ENCODE data around the gene LSM4. TPM values are rescaled to one million over a fixed set of nuclear protein-coding genes. Genes with fewer than 3 reads are reported as not detected.
A peak's percentile ranks its signal among the peaks of the same experiment; 100 is the strongest.

Gene LSM4
- total and polyA plus RNA-seq, 10 donors, result 55.8 to 192 (median 80.2) TPM

DNA sequence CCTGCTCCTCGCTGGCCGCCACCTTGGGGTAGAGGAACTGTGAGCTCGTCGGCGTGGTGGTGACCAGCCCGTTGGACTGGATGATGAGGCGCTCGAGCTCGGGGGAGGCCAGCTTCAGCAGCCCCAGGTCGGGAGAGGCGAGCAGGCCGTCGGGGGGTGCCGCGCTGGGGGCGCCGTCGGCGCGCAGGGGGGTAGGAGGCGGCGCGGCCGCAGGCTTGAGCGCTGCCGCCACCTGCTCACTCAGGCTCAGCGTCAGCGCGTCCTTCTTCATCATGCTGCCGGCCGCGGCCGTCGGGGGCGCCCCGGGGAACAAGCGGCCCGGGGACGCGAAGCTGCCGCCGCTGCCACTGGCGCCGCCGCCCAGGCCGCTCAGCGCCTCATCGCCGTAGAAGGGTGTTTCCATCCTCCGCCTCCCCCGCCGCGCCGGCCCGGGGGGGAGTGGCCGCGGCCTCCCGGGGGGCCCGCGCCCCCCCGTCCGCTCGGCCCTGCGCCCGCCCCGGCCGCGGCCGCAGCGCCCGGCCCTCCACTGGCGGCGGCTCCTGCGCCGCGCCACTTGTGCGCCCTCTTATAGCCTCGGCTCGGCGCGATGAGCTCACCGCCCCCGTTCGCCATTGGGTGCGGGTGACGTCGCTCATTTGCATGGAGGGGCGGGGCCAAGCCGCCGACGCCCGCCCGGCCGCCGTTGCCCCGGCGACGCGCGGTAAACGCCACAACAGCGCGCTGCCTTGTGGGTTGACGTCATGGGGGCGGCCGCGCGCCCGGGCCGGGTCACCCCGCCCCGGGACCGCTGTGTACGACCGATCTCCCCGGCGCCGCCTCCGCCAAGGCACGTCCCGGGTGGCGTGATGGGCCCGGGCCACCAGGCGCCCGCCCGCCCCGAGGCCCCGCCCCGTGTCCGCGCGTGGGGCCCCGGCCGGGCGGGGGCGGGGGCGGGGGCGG is 41.5 kb downstream of the LSM4 start, which contains the start of gene JUND:
Gene JUND (minus strand): TSS at position 541 of the 939 bp plus-strand sequence. CDS start 138 bp downstream, at position 403.
- H3K9me3 ChIP-seq, result no peaks in the 10 kb centered on the region
- peaks cover 0 to 28% (median 12%) of the 10 kb centered on the region in 6 donors for H3K36me3 ChIP-seq
- H3K27me3 ChIP-seq (replicated peaks in 1 of 7), result no peaks in the 10 kb centered on the region
- intact Hi-C loops (cut with DNase I; ENCODE audit: low total_unique reads), result no loop called here
- TF ChIP-seq, protein P1, sequence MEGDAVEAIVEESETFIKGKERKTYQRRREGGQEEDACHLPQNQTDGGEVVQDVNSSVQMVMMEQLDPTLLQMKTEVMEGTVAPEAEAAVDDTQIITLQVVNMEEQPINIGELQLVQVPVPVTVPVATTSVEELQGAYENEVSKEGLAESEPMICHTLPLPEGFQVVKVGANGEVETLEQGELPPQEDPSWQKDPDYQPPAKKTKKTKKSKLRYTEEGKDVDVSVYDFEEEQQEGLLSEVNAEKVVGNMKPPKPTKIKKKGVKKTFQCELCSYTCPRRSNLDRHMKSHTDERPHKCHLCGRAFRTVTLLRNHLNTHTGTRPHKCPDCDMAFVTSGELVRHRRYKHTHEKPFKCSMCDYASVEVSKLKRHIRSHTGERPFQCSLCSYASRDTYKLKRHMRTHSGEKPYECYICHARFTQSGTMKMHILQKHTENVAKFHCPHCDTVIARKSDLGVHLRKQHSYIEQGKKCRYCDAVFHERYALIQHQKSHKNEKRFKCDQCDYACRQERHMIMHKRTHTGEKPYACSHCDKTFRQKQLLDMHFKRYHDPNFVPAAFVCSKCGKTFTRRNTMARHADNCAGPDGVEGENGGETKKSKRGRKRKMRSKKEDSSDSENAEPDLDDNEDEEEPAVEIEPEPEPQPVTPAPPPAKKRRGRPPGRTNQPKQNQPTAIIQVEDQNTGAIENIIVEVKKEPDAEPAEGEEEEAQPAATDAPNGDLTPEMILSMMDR (IDR thresholded peaks at IDR 0.05 in 8 of 11, conservative IDR thresholded peaks at IDR 0.05 in 3 of 11), result peak in 3 of 11 experiments; percentile 0 to 43 (median 9)
- peak; percentile 99 to 100 (median 99) for TF ChIP-seq POLR2AphosphoS5 (IDR thresholded peaks at IDR 0.05)
- TF ChIP-seq POLR2A (IDR thresholded peaks at IDR 0.05), result peak in 2 of 3 donors; percentile 96 to 97
- peak; percentile 99 for DNase-seq
- peak within 1 kb of the TSS; percentile 49 to 94 (median 83) for H3K4me3 ChIP-seq
- H3K4me1 ChIP-seq, result peaks cover 34 to 70% (median 56%) of the 10 kb centered on the region in 6 donors
- 1 to 2% (median 1%) methylated on average over 36 to 138 of the region's 138 CpGs for WGBS, 5 donors
- H3K27ac ChIP-seq, result peak within 1 kb of the TSS; percentile 98 to 100 (median 100)

DNA sequence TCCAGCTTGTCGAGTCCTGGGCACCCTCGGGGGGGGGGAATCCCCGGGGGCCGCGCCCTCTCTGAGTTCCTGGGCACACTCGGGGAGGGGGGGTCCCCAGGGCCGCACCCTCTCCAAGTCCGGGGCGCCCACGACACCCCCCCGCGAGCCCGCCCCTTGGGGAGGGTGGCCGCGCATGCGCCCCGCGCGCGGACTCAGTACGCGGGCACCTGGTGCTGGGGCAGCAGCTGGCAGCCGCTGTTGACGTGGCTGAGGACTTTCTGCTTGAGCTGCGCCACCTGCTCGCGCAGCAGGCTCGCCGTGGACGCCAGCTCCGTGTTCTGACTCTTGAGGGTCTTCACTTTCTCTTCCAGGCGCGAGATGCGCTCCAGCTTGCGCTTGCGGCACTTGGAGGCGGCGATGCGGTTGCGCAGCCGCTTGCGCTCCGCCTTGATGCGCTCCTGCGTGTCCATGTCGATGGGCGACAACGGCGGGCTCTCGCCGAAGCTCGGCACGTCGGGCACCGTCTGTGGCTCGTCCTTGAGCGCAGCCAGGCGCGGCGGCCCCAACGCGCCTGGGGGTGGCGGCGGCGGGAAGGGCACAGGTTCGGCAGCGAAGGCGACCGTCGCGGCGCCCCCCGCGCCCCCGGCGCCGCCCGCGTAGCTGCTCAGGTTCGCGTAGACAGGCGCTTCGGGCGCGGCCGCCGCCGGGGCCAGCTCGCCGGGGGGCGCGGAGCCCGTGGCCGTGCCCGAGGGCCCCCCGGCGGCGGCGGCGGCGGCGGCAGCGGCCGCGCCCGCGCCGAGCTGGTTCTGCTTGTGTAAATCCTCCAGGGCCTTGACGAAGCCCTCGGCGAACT is 42.4 kb downstream of the LSM4 start:
- Histone ChIP-seq H3K4me1 (peaks cover 37 to 76% (median 63%) of the 10 kb centered on the region in 6 donors), H3K27ac (peak overlapping the region; percentile 98 to 100 (median 100)), H3K9me3 (no peaks in the 10 kb centered on the region), H3K4me3 (peak overlapping the region; percentile 49 to 94 (median 83)), H3K27me3 (replicated peaks in 1 of 7) (no peaks in the 10 kb centered on the region), H3K36me3 (peaks cover 0 to 37% (median 15%) of the 10 kb centered on the region in 6 donors)
- intact Hi-C loops (cut with DNase I; ENCODE audit: low total_unique reads), result no loop called here
- 0 to 2% (median 1%) methylated on average over 29 to 111 of the region's 111 CpGs for WGBS, 5 donors
- TF ChIP-seq, protein P1 (IDR thresholded peaks at IDR 0.05 in 8 of 11, conservative IDR thresholded peaks at IDR 0.05 in 3 of 11), result peak in 2 of 11 experiments; percentile 19 to 37
- TF ChIP-seq POLR2A (IDR thresholded peaks at IDR 0.05) (peak; percentile 75 to 95 (median 92)), POLR2AphosphoS5 (IDR thresholded peaks at IDR 0.05) (peak; percentile 99 to 100 (median 100))
- DNase-seq, result peak; percentile 98

DNA sequence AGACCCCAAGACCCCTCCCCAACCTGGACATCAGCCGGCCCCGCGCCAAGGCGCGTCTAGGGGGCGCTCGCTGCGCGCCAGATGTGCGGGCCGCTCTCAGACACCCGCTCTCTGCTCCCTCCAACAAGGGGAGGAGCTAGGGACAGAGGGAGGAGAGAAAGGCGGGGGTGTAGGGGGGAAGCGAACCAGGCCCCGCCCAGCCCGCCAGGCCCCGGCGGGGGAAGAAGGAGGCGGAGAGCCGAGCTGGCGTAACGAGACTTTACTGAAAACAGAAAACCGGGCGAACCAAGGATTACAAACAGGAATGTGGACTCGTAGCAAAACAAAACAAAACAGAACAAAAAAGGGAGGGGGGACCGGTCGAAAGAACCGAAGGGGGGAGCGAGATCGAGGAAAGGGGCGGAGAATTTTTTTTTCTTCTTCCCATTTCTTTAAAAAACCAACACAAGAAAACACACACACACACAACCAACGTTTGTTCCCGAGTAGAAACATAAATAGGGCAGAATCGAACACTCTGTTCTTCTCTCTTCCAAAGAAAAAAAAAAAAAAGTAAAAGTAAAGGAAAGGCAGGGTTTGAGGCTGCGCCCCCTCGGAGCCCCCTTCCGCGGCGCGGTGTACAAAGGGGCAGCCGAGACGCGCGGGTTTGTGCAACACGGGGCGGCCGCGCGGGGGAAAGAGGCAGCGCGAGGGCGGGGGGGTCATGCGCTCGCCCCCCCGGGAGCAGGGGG is 43.2 kb downstream of the LSM4 start:
- 0 to 1% (median 0%) methylated on average over 50 to 55 of the region's 55 CpGs for WGBS, 5 donors
- TF ChIP-seq, protein P1 (IDR thresholded peaks at IDR 0.05 in 8 of 11, conservative IDR thresholded peaks at IDR 0.05 in 3 of 11), result peak; percentile 82 to 96 (median 92)
- peak in 2 of 3 donors; percentile 72 to 84 for TF ChIP-seq POLR2A (IDR thresholded peaks at IDR 0.05)
- TF ChIP-seq POLR2AphosphoS5 (IDR thresholded peaks at IDR 0.05), result peak; percentile 98 to 99 (median 98)
- intact Hi-C loops (cut with DNase I; ENCODE audit: low total_unique reads), result loop anchor here (2.0 kb wide), 2 partner anchors 49 to 131 kb away; no protein-coding TSS in a partner anchor
- peaks cover 0 to 44% (median 15%) of the 10 kb centered on the region in 6 donors for H3K36me3 ChIP-seq
- H3K4me3 ChIP-seq, result peak overlapping the region; percentile 49 to 94 (median 83)
- peaks cover 44 to 76% (median 64%) of the 10 kb centered on the region in 6 donors for H3K4me1 ChIP-seq
- DNase-seq, result peak; percentile 98
- H3K27me3 ChIP-seq (replicated peaks in 1 of 7), result no peaks in the 10 kb centered on the region
- H3K9me3 ChIP-seq, result no peaks in the 10 kb centered on the region
- peak overlapping the region; percentile 98 to 100 (median 100) for H3K27ac ChIP-seq
